UCSD-AML1 (cell line): ENCODE measurements around the gene NLN.
"Not testable (repeated sequence)": the region's sequence is repeated elsewhere in the genome, so short reads cannot be mapped to it uniquely, and the experiment has no call there.

Experiments
- DNase-seq: peaks from one replicate; lab custom pipeline; 2025; ENCODE audit not compliant: unreplicated experiment; lab: John Stamatoyannopoulos, UW

Gene NLN

GRCh38 chr5:65721720-65722574 is at the start of gene NLN, which contains the start of gene SGTB:
TSS of gene NLN (plus strand) at chr5:65722205. CDS start at chr5:65722374, 169 bp downstream.
TSS of gene SGTB (minus strand) at chr5:65722109. CDS start at chr5:65720807, 1,302 bp downstream.
- DNase-seq = peak; percentile 90

DNA sequence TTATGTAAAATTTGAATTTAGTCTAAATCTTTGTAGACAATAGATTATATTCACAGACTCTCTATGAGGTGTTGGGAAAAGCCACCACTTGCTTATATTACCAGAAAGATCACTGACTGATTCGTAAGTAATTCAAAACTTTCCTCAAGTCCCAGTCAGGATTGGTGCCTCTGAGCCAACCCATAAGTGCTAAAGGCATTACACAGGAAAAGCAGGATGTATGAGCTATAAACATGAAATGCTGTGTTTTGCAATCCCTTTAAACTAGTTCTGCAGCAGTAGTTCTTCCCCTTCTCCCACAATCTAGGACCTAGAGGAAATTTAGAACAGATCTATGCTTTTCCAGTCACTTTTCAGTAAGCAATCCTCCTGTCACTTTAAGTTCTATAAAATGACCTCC is 49.2 kb upstream of the NLN start:
- no peak for DNase-seq

DNA sequence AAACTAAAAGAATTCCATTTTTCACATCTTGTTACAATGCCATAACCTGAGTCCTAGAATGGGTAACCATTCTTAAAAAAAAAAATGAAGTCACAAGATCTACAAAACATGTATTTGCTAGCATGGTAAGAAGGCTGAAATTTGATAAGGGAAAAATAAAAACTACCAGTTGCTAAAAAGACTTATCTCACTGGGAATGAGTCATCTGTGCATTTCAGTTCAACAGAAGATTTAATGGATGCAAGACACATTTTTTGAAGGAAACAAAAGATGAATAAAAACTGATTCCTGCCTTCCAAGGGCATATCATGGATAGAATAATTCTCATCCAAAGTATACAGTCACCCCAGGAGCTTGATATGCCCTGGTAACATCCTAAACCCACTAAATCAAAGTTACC is 47.3 kb upstream of the NLN start:
- no peak for DNase-seq

- not testable (repeated sequence) for DNase-seq
Observed at GRCh38 chr5:65676056-65676455, 45.9 kb upstream of the NLN start.

GRCh38 chr5:65682148-65682547 is 39.9 kb upstream of the NLN start:
- DNase-seq = no peak

GRCh38 chr5:65693121-65693520 is 28.9 kb upstream of the NLN start:
- no peak for DNase-seq

- no peak for DNase-seq
Observed at GRCh38 chr5:65695162-65695755, 26.7 kb upstream of the NLN start.

GRCh38 chr5:65695896-65696295 is 26.1 kb upstream of the NLN start:
- no peak for DNase-seq

- no peak for DNase-seq
Observed at GRCh38 chr5:65696892-65697291, 25.1 kb upstream of the NLN start.

- no peak for DNase-seq
Observed at GRCh38 chr5:65699338-65699737, 22.7 kb upstream of the NLN start.

DNA sequence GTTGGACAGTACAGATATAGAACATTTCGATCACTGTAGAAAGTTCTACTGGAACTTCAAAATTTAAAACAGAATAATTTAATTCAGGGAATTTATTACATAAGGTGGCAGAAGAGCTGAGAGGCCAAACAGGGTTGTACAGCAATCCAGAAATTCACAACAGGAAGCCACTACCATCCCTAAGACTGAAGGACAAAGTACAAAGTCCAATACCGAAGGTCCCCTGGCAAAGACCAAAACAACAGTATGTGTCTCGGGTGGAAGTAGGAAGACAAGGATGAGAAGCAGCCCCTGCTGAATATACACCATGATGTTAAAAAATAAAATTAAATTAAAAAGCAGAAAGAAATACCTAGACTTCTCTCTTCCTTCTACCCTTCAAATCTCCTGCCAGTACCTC is 20.0 kb upstream of the NLN start:
- no peak for DNase-seq

GRCh38 chr5:65704621-65705239 is 17.3 kb upstream of the NLN start:
- DNase-seq = no peak

GRCh38 chr5:65707663-65708062 is 14.3 kb upstream of the NLN start:
- DNase-seq = no peak

GRCh38 chr5:65708145-65708544 is 13.9 kb upstream of the NLN start:
- no peak for DNase-seq

DNA sequence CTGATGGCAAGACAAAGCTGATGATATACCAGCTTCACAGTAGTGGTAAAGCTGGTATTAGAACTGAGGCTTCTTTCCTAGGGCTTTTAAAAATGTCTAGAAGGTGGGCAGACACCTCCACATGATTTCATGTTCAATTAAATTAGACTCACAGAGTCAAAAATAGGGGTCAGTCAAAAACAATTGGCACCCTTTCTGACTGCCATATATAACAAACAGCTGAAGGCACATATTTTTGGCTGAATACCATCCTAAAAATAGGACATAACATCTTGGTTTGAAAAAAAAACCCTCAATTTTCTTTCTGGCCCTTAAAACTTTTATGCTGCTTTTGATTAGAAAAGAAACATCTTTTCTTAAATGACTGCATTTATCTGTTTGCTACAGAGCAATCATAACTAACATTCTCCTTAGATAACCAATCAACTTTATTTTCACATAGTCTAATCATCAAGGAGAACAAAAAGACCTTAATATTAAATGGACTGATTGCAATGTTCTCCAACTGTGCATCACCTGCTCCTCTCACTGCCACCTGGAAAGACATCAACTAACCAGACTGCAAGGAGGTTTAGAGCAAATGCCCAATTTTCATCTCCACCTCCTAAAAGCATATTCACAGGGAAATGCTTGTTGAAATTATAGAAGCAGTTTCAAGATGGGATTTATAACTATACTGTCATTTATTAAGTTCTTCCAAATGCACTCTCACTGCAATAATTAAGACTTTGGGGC is 3.3 kb upstream of the NLN start:
- DNase-seq = no peak

GRCh38 chr5:65721050-65721719 is 820 bp upstream of the NLN start:
- DNase-seq = peak; percentile 45

- peak; percentile 45 for DNase-seq
Observed at GRCh38 chr5:65722575-65723403, 784 bp downstream of the NLN start.

GRCh38 chr5:65727491-65728156 is 5.6 kb downstream of the NLN start:
- DNase-seq = no peak

GRCh38 chr5:65728218-65728617 is 6.2 kb downstream of the NLN start:
- DNase-seq = no peak
